Putamen (tissue), 1 donor: Measurements from ENCODE around the gene MGAM2.

ENCODE experiments used
- DNase-seq: peaks from one replicate; pipeline ENCODE4 v3.0.0-alpha.2; 2016; ENCODE audit warnings: low spot score

The MGAM2 gene

DNA sequence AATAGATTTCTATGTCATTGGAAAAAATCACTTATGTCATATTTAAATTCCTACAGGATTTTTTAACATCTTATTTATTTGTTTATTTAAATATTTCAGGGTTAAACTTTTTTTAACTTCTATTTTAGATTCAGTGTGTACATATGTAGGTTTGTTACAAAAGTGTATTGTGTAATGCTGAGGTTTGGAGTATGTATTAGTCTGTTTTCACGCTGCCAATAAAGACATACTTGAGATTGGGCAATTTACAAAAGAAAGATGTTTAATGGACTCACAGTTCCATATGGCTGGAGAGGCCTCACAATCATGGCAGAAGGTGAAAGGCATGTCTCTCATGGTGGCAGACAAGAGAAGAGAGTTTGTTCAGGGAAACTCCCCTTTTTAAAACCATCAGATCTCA lies 65.4 kb downstream of the MGAM2 start:
- DNase-seq, result no peak

GRCh38 chr7:142177869-142178268 lies 66.4 kb downstream of the MGAM2 start:
- no peak for DNase-seq

- no peak for DNase-seq
Observed at GRCh38 chr7:142180426-142180825, 68.9 kb downstream of the MGAM2 start.

DNA sequence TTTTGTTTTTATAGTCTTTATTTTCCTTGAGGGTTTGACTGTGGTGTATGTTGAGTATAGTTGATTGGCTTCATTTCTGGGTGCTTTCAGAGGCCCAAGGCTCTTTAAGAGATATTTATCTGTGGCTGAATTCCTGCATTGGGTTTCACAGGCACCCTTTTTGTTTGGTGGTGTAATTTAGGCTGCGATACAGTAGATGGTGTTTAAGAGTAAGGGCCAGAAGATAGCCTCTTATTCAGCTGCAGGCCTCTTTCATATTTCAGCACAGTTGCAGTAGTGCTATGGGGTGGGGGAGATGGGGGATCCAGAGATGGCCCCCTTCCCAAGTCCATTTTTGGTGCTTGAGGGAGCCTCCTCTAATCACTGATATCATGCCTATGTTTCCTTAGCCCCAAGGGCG lies 69.7 kb downstream of the MGAM2 start:
- DNase-seq, result no peak

DNA sequence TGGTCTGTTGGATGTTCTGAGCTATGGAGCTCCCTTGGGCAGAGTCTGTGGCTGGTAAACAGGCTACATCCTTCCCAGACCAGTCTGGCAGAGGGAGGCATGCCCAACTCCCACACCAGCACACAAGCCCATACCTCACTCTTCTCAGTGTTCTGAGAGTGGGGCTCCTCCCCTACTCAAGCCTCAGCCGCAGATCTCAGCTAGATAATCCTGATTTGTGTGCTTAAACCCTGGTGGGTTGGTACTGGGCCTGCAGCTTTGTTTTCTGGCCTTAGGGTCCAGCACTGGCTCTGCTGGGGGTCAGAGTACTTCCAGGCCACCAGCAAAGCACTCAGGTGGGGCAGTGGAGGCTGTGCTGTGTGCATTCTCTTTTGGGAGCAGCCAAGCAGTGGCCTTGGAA lies 70.4 kb downstream of the MGAM2 start:
- no peak for DNase-seq

- DNase-seq, result no peak
Observed at GRCh38 chr7:142185069-142185468, 73.6 kb downstream of the MGAM2 start.

- no peak for DNase-seq
Observed at GRCh38 chr7:142185801-142186200, 74.3 kb downstream of the MGAM2 start.

GRCh38 chr7:142188154-142188553 lies 76.6 kb downstream of the MGAM2 start:
- DNase-seq, result no peak

GRCh38 chr7:142188846-142189245 lies 77.3 kb downstream of the MGAM2 start:
- DNase-seq, result no peak

DNA sequence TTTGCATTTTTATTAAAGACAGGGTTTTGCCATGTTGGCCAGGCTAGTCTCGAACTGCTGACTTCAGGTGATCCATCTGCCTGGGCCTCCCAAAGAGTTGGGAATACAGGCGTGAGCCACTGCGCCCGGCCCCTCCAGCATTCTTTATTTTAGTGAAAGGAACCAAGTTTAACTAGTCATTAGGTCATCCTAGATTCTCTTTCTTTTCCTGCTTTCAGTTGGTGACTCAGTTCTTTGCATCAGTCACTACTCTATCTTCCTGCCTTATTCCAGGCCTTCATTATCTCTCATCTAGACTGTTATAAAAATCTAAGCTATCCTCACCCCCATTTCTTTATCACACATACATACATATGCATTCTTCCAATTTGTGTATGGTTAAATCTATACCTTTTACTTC lies 82.7 kb downstream of the MGAM2 start:
- DNase-seq, result no peak

DNA sequence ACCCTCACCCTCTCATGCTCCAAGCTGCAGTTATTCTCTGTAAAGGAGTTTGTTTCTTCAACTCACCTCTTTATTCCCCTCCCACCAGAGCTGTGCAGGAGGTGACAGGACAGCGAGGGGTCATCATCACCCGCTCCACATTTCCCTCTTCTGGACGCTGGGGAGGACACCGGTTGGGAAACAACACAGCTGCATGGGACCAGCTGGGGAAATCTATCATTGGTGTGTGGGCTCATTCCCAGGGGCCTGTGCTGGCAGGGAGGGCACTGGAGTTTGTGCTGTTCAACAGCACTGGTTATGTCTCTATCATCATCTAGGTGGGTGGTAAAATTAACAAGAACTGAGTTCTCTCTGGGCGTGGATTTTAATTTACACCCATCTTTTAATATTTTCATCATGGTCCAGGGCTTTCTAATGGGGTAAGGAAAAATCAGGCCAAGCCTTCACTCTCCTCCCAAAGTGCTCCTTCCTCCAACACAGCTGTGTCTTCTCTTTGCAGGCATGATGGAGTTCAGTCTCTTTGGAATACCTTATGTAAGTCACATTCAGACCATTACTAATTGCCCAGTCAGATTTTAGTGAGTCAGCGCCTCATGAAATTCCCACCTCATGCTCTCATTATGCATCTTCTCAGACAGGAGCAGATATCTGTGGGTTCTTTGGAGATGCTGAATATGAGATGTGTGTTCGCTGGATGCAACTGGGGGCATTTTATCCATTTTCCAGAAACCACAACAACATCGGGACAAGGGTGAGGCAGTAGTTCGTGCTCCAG lies 84.7 kb downstream of the MGAM2 start:
- no peak for DNase-seq

- DNase-seq, result no peak
Observed at GRCh38 chr7:142200206-142200605, 88.7 kb downstream of the MGAM2 start.

- DNase-seq, result no peak
Observed at GRCh38 chr7:142228537-142229104, 117.1 kb downstream of the MGAM2 start.

- no peak for DNase-seq
Observed at GRCh38 chr7:142231716-142232115, 120.2 kb downstream of the MGAM2 start.

DNA sequence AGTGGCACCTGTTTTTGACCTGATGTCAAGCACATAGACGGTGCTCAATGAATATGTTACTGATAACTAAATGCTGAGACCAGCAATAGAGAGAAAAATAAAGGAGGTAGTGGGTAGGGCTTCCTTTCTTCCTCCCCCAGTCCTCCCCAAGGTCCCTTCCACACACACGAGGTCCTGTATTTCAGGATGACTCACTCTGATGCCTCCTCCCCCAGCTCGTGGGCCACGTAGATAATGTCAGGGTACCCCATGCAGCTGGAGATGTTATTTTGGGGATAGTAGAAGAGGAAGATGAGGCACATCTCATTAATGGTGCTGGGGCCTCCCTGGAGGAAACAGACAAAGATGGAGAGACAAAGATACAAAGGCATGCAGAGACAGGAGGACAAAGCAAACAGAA lies 129.0 kb downstream of the MGAM2 start:
- no peak for DNase-seq

GRCh38 chr7:142243823-142244222 lies 132.3 kb downstream of the MGAM2 start:
- DNase-seq, result no peak

GRCh38 chr7:142248166-142249160 lies 136.9 kb downstream of the MGAM2 start:
- no peak for DNase-seq

DNA sequence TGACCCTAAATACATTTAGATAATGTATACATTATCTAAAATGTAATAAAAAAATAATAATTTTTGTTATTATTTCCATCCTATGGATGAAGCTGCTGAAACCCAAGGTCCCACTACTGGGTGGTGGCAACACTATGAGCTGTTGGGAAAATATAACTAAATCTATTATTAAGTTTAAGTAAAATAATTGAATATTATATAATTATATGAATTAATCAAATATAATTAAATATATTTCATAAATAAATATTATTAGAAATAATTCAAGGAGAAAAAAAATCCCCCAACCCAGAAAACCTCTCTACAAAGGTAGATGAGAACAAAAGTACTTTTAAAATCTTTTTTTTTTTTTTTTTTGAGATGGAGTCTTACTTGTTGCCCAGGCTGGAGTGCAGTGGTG lies 138.4 kb downstream of the MGAM2 start:
- DNase-seq, result no peak

DNA sequence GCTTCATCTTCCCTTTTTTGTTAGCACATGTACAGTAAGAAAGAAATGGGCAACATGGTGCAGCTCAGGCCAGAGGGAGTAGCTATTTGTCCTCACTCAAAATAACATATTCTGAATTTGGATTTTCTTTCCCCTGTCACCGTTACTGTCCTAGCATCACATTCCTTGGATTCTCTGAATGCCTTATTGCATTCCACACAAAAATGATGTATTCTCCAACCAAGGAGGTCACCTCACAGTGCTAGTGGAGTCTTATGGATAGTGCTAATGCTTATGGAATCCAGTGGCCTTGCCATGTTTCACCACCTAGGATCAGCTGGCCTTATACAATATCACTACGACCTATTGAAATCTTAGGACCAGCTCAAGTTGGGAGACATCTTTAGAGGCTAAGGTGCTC lies 139.2 kb downstream of the MGAM2 start:
- no peak for DNase-seq

DNA sequence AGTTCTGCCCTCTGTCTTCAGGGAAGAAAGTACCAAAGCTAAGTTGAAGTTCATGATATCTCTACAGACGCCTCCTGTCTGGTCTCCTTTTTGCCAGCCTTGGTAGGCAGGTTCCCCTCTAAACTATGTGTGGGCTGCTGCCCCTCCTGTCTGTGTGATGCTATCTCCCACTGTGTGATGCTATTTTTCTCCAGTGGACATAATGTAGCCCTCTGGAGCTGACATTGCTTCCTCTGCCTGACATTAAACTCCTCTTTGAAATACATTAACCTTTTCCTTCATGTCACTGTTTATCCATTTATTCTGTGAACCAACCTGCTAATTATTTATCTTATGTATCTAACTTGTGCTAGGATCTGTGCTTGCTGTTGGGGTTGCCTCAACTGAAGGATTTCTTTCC lies 146.4 kb downstream of the MGAM2 start, which contains the start of gene PRSS58:
Gene PRSS58, minus strand, starts transcription at position 101 of the 400 bp plus-strand sequence. CDS start 351 bp downstream, outside the sequence.
- DNase-seq, result no peak

- no peak for DNase-seq
Observed at GRCh38 chr7:142263598-142264380, 152.3 kb downstream of the MGAM2 start.
